Measurements from ENCODE around the gene PTPN23. TPM values are rescaled to one million over a fixed set of nuclear protein-coding genes. Genes with fewer than 3 reads are reported as not detected.

Gene PTPN23
- total and polyA plus RNA-seq, 9 of the 15 experiments (the other 6 are each of a cell fraction or from before 2014, with no cell fraction given) = 0.41 to 58.7 (median 7.2) TPM

DNA sequence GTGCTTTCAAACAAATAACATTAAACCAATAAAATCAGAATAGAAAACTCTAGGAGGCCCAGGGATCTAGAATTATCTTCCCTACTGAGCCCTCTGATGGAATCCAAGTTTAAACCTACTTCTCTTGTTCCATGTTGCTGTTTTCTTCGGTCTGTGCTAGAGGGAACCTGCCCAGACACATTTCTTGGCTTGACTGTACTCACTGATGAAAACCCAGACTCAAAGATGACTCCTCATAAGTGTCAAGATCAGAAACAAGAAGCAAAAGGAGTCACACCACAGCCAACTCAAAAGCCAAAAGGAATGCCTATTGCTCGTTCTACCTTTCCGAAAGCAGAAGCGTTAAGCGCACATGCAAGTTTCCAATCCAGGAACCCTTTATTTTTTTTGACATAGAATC, 63.3 kb downstream of the PTPN23 start:
- no peak for FAIRE-seq
- CTCF ChIA-PET (ENCODE audit: low intra/inter-chr PET ratio) = no interaction called here
- no peak overlapping the region for H3K4me3 ChIP-seq
- intact Hi-C loops (cut with micrococcal nuclease) (no loop called here), in situ Hi-C loops (cut with MboI) (no loop called here)
- no peak for ATAC-seq
- peaks cover 42% of the 10 kb centered on the region for H3K36me3 ChIP-seq (ENCODE audit: control insufficient read depth, insufficient read depth, low read length)
- POLR2A ChIA-PET = interaction anchor here (1.0 to 1.2 kb wide), 3 partner anchors 31 to 338 kb away, joined by 3 read pairs; partner anchors contain the start of gene SMARCC1
- H3K4me1 ChIP-seq (replicated peaks in 1 of 2; ENCODE audit: control insufficient read depth in 2 of 2, insufficient read depth in 2 of 2, low read length in 2 of 2) = no peaks in the 10 kb centered on the region; a peak in 1 of 5 replicates
- H3K79me2 ChIP-seq (ENCODE audit: control insufficient read depth, insufficient read depth, low read length) = peaks cover 63% of the 10 kb centered on the region
- no peak overlapping the region for H2AFZ ChIP-seq (ENCODE audit: low read depth, low read length)
- no peaks in the 10 kb centered on the region for H3K27me3 ChIP-seq (ENCODE audit: control insufficient read depth in 2 of 2, insufficient read depth in 2 of 2, low read length in 2 of 2)
- H3K9ac ChIP-seq (ENCODE audit: insufficient read depth in 1 of 2, low read depth in 2 of 2, low read length in 2 of 2) = no peak overlapping the region
- TF ChIP-seq ADNP (tag; IDR thresholded peaks at IDR 0.05) (no peak), KAT7 (CRISPR knock-in tag; IDR thresholded peaks at IDR 0.05; ENCODE audit: borderline replicate concordance) (no peak), RBFOX2 (IDR thresholded peaks at IDR 0.05; ENCODE audit: low read depth, low read length) (no peak), HCFC1 (IDR thresholded peaks at IDR 0.05; ENCODE audit: low read depth, low read length) (no peak), BCOR (IDR thresholded peaks at IDR 0.05) (no peak), ZNF75A (CRISPR knock-in tag; IDR thresholded peaks at IDR 0.05) (no peak), KDM4B (IDR thresholded peaks at IDR 0.05; ENCODE audit: borderline replicate concordance in 2 of 2, low read depth in 1 of 2) (no peak), PCBP1 (IDR thresholded peaks at IDR 0.05; ENCODE audit: low read depth, low read length, poor library complexity, severe bottlenecking) (no peak), SETDB1 (IDR thresholded peaks at IDR 0.05; ENCODE audit: low read length) (no peak)
- TF ChIP-seq, protein P1, sequence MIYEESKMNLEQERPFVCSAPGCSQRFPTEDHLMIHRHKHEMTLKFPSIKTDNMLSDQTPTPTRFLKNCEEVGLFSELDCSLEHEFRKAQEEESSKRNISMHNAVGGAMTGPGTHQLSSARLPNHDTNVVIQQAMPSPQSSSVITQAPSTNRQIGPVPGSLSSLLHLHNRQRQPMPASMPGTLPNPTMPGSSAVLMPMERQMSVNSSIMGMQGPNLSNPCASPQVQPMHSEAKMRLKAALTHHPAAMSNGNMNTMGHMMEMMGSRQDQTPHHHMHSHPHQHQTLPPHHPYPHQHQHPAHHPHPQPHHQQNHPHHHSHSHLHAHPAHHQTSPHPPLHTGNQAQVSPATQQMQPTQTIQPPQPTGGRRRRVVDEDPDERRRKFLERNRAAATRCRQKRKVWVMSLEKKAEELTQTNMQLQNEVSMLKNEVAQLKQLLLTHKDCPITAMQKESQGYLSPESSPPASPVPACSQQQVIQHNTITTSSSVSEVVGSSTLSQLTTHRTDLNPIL (CRISPR knock-in tag; IDR thresholded peaks at IDR 0.05) = no peak
- peak in 1 of 4 experiments; percentile 4 for DNase-seq (ENCODE audit: extremely low read depth in 1 of 4, low spot score in 3 of 4)
- 86% methylated on average over 5 of the region's 5 CpGs for WGBS (ENCODE audit: insufficient coverage, low coverage, missing lambda C conversion rate)
- no TSS peak for BruUV-seq (replicated peaks)
- no peak overlapping the region for H3K4me2 ChIP-seq (ENCODE audit: insufficient read depth, low read length)
- no peaks in the 10 kb centered on the region for H3K9me1 ChIP-seq (ENCODE audit: control insufficient read depth, insufficient read depth, low read length)
- no peak overlapping the region for H3K27ac ChIP-seq (ENCODE audit: extremely low read depth, low read depth, low read length)
- H4K20me1 ChIP-seq (replicated peaks; ENCODE audit: control insufficient read depth, insufficient read depth, low read length) = no peaks in the 10 kb centered on the region; the same call in 1 of the 2 replicates
- H3K9me3 ChIP-seq (replicated peaks; ENCODE audit: control insufficient read depth, insufficient read depth, low read depth, low read length) = no peaks in the 10 kb centered on the region
